Measurements from ENCODE around the gene DOK7.
"Not testable (repeated sequence)": the region's sequence is repeated elsewhere in the genome, so short reads cannot be mapped to it uniquely, and the experiment has no call there.

Gene DOK7

DNA sequence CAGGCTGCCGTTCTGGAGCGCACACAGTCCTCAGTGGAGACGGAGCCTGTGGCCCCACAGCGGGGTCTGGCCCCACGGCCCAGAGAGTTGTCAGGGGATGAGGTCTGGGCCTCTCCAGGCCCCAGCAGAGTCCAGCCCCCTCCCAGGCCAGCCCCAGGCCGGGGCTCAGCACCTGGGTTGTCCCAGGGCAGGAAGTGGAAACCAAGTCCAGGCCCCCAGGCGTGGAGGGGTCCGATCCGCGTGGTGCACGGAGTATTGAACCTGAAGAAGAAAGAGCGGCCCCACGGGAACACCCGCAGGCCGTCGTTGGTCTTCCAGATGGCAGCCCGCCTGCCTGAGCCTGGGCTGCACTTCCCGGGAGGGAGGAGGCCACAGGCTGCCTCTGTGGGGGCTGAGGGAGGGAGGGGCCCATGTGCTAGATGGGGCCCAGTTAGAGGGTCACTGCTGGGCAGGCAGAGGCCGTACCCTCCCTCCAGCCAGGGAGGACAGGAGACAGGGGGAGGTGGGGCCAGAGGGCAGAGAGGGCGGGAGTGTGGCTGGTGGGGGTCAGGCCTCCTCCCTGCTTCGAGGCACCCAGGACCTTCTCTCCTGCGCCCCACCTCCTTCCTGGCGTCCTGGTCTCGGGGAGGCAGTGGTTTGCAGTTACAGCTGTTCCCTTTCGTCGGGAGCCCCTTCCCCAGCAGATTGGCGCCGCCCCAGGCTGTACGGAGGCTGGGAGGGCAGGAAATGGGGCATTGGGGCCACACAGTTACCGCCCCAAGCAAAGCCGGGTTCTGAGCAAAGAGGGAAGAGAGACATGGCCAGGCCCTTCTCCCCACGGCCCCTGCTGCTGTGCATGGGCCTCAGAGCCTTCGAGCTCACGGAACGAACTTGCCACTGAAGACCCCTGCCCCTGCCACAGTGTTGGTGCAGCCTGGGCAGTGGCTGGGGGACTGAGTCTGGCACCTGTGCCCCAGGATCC, 13.3 kb upstream of the DOK7 start:
- Mint-ChIP-seq H3K4me1 (no peaks in the 10 kb centered on the region), H3K36me3 (ENCODE audit: insufficient read depth) (peaks cover 2% of the 10 kb centered on the region), H3K4me3 (no peak overlapping the region), H3K27me3 (no peaks in the 10 kb centered on the region), H3K27ac (ENCODE audit: low read depth) (no peak overlapping the region), H3K9me3 (peaks cover under 1% of the 10 kb centered on the region)
- no peak for ATAC-seq (replicated peaks; ENCODE audit: extremely low read depth, poor library complexity, severe bottlenecking)
- no peak for DNase-seq (ENCODE audit: low spot score in 2 of 2)

DNA sequence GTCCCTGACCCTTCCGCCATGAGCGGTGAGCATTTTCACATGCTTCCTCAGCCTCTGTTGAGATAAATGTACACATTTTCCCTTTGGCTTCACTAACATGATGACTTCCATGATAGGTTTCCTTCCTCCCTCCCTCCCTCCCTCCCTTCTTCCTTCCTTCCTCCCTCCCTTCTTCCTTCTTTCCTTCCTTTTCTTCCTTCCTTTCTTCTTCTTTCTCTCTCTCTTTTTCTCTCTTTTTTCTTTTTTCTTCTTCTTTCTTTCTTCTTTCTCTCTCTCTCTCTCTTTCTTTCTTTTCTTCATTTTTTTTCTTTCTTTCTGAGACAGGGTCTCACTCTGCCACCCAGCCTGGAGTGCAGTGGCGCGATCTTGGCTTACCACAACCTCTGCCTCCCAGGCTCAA, 12.5 kb upstream of the DOK7 start:
- Mint-ChIP-seq H3K9me3 (peaks cover 8% of the 10 kb centered on the region), H3K27ac (ENCODE audit: low read depth) (peak overlapping the region; percentile 15), H3K4me3 (no peak overlapping the region), H3K27me3 (no peaks in the 10 kb centered on the region), H3K36me3 (ENCODE audit: insufficient read depth) (peaks cover 2% of the 10 kb centered on the region), H3K4me1 (no peaks in the 10 kb centered on the region)
- ATAC-seq (replicated peaks; ENCODE audit: extremely low read depth, poor library complexity, severe bottlenecking): no peak
- DNase-seq (ENCODE audit: low spot score in 2 of 2): no peak

DNA sequence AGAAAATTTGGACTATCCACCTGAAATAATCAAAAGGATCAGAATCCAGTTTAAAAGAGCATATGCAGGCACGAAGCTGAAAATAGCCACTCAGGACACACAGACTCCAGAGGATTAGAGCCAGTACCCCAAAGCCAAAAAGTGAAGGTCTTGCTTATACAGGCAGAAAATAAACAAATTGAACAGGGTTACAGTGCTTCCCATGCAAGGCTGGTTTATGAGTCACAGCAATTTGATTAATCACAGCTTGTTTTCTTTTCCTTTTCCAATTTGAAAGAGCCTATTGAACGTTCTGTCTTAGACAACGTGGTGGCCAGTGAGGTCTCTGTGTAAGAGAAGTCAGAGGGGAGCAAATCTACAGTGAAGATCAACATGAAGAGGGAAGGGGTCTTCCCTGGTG, 11.2 kb upstream of the DOK7 start:
- no peaks in the 10 kb centered on the region for H3K4me1 Mint-ChIP-seq
- H3K27me3 Mint-ChIP-seq: no peaks in the 10 kb centered on the region
- H3K4me3 Mint-ChIP-seq: no peak overlapping the region
- H3K27ac Mint-ChIP-seq (ENCODE audit: low read depth): no peak overlapping the region
- DNase-seq (ENCODE audit: low spot score in 2 of 2) (no peak), ATAC-seq (replicated peaks; ENCODE audit: extremely low read depth, poor library complexity, severe bottlenecking) (no peak)
- peaks cover 9% of the 10 kb centered on the region for H3K9me3 Mint-ChIP-seq
- H3K36me3 Mint-ChIP-seq (ENCODE audit: insufficient read depth): peaks cover 2% of the 10 kb centered on the region

DNA sequence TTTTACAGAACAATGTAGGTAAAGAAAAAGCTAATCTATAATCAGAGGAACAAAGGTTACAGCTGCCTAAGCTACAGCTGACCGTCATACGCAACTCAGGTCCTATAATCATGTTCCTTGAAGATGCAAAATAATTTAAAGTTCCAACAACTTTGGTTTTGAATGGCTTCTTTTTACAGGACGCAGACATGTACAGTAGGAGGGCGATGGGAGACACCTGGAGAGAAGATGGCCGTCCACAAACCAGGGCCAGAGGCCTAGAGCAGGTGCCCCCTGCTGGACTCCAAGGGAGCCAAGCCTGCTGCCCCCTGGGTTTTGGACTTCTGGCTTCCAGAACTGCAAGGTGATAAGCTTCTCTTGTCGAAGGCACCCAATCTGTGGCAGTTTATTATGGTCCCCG, 10.7 kb upstream of the DOK7 start:
- ATAC-seq (replicated peaks; ENCODE audit: extremely low read depth, poor library complexity, severe bottlenecking) (no peak), DNase-seq (ENCODE audit: low spot score in 2 of 2) (no peak)
- Mint-ChIP-seq H3K36me3 (ENCODE audit: insufficient read depth) (peaks cover 2% of the 10 kb centered on the region), H3K4me3 (no peak overlapping the region), H3K4me1 (no peaks in the 10 kb centered on the region), H3K27ac (ENCODE audit: low read depth) (no peak overlapping the region), H3K9me3 (peaks cover 9% of the 10 kb centered on the region), H3K27me3 (no peaks in the 10 kb centered on the region)

DNA sequence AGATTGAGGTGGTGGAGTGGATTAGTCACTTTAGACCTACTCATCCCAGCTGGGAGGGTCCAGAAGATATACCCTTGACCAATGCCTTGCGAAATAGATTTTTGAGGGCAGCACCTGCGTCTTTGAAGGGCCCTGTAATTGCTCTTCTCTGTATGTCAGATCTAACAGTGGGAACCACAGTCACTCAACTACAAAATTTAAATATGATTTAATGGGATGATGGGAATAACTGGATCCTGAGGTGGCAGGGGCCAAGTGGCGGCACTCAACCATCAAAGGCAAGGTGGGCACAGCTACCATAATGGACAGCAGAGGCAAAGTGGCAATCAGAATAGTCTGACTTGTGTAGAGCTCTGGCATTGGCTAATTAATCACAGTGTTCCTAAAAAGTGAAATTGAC, 7.5 kb upstream of the DOK7 start:
- H3K27ac Mint-ChIP-seq (ENCODE audit: low read depth); H3K4me1 Mint-ChIP-seq; H3K4me3 Mint-ChIP-seq; ATAC-seq (replicated peaks; ENCODE audit: extremely low read depth, poor library complexity, severe bottlenecking); H3K36me3 Mint-ChIP-seq (ENCODE audit: insufficient read depth); DNase-seq (ENCODE audit: low spot score in 2 of 2); H3K9me3 Mint-ChIP-seq: not testable (repeated sequence)
- H3K27me3 Mint-ChIP-seq: peaks cover 26% of the 10 kb centered on the region

DNA sequence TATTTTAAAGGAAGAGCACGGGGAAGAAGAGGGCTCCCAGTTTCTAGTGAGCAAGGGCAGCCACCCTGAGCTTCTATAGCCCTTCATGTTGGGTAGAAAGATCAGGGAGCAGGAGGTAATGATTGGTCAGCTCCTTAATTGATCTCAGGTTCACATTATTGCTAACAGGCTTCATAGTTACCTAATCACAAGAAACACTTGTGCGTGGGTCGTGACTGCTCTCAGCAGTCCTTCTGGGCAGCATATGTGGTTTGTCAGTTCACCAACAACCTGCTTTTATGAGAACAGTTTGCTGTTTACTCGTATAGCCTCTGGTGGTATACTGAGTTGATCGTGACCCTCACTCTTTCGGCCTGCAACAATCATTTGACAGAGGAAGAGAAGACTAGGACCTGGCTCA, 4.7 kb upstream of the DOK7 start:
- peaks cover 5% of the 10 kb centered on the region for H3K4me1 Mint-ChIP-seq
- peaks cover 42% of the 10 kb centered on the region for H3K27me3 Mint-ChIP-seq
- no peak for ATAC-seq (replicated peaks; ENCODE audit: extremely low read depth, poor library complexity, severe bottlenecking)
- no peak overlapping the region for H3K27ac Mint-ChIP-seq (ENCODE audit: low read depth)
- peaks cover 9% of the 10 kb centered on the region for H3K9me3 Mint-ChIP-seq
- DNase-seq (ENCODE audit: low spot score in 2 of 2): no peak
- H3K4me3 Mint-ChIP-seq: no peak overlapping the region
- H3K36me3 Mint-ChIP-seq (ENCODE audit: insufficient read depth): no peaks in the 10 kb centered on the region

DNA sequence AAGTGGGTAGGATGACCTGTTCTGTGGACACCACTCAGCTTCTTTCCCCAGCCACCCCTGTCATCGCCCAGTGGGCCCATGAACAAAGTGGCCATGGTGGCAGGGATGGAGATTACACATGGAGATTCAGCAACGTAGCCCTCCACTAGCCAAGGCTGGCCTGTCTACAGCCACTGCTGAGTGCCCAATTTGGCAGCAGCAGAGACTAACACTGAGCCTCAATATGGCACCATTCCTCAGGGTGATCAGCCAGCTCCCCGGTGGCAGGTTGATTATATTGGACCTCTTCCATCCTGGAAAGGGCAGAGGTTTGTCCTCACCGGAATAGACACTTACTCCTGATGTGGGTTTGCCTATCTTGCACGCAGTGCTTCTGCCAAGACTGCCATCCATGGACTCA, 4.0 kb upstream of the DOK7 start:
- not testable (repeated sequence) for DNase-seq (ENCODE audit: low spot score in 2 of 2); ATAC-seq (replicated peaks; ENCODE audit: extremely low read depth, poor library complexity, severe bottlenecking); H3K27ac Mint-ChIP-seq (ENCODE audit: low read depth); H3K9me3 Mint-ChIP-seq; H3K4me1 Mint-ChIP-seq; H3K4me3 Mint-ChIP-seq; H3K36me3 Mint-ChIP-seq (ENCODE audit: insufficient read depth)
- peaks cover 42% of the 10 kb centered on the region for H3K27me3 Mint-ChIP-seq

DNA sequence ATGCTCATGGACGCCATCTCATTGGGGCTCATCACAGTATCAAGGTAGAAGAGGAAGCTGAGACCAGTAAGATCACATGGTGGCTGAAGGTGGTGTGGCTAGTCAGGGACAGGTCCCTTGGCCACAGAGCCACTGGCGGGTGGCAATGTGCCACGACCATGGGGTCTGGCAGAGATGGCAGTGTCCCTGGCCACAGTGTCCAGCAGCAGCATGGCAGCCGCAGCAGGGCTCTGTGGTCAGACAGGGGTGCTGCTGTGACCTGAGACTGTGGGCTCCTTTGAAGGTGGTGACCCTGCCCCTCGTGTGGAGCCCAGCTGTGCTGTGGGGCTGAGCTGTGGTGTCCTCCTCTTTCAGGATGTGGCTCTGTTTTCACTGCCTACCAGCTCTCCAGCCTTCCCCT, 2.2 kb upstream of the DOK7 start:
- H3K27ac Mint-ChIP-seq (ENCODE audit: low read depth): no peak overlapping the region
- no peak for ATAC-seq (replicated peaks; ENCODE audit: extremely low read depth, poor library complexity, severe bottlenecking)

DNA sequence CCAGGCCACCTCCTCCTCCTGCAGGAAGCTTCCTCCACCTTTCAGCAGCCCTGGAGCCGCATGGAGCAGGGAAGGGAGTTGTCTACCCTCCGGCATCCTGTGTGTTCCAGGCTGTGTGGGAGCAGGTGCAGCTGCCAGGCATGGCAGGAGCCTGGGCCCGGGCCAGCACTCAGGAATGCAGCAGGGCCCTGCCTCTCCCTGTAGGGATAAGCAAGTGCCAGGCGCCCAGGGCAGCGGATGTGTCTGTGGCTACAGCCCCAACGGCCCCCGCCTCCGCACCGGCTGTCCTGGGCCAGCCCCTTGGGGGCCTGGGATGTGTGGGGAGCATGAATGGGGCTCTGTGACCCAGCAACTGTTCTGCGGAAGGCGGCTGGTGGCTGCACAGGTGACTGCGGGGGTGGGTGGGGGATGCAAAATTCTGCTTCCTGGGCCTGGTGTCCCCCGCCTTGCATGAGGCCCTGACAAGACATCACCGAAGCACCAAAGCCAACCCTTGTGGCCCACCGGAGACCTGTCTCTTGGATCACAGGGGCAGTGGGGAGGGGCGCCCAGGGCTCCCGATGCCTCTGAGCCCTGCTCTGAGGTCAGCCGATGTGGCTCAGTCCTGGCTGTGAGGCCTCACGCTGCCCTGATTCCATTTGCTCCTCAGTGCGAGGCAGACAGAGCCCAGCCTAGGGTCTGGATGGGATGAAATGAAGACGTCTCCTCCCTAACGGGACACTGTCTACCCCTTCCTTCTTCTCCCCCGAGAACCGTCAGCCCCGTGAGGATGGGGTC, 1.4 kb upstream of the DOK7 start:
- ATAC-seq (replicated peaks; ENCODE audit: extremely low read depth, poor library complexity, severe bottlenecking) (no peak), DNase-seq (ENCODE audit: low spot score in 2 of 2) (no peak)
- Mint-ChIP-seq H3K27ac (ENCODE audit: low read depth) (no peak overlapping the region), H3K27me3 (peaks cover 57% of the 10 kb centered on the region), H3K36me3 (ENCODE audit: insufficient read depth) (no peaks in the 10 kb centered on the region), H3K4me3 (peak overlapping the region; percentile 50), H3K4me1 (peaks cover 5% of the 10 kb centered on the region), H3K9me3 (no peaks in the 10 kb centered on the region)

More for the DNA sequence above, 2.2 kb upstream of the DOK7 start:
- Mint-ChIP-seq H3K4me3 (no peak overlapping the region), H3K27me3 (peaks cover 57% of the 10 kb centered on the region), H3K36me3 (ENCODE audit: insufficient read depth) (no peaks in the 10 kb centered on the region), H3K4me1 (peaks cover 5% of the 10 kb centered on the region), H3K9me3 (no peaks in the 10 kb centered on the region)
- no peak for DNase-seq (ENCODE audit: low spot score in 2 of 2)

DNA sequence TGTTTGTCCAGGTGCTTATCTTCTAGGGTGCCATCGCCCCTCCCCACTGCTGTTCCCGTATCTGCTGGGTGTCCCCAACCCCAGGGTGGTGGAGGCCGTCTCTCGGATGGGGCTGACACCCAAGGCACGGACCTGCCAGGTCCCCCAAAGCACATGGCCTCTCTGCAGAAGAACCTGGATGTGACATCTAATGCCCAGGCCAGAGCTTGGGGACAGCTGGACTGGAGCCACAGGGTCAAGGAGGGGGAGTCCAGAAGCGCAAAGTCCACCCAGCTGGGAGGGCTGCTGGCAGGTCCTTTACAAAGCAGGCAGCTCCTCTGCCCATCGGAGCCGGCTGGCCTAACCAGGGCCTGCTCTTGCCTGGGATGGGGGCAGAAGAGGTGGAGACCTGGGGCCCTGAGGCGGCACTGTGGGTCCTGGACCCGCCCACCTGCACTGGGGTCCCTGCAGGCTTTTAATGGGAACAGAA, 751 bp upstream of the DOK7 start:
- Mint-ChIP-seq H3K27ac (ENCODE audit: low read depth) (no peak overlapping the region), H3K9me3 (no peaks in the 10 kb centered on the region), H3K27me3 (peaks cover 57% of the 10 kb centered on the region), H3K4me3 (peak overlapping the region; percentile 50), H3K36me3 (ENCODE audit: insufficient read depth) (no peaks in the 10 kb centered on the region), H3K4me1 (peaks cover 5% of the 10 kb centered on the region)
- ATAC-seq (replicated peaks; ENCODE audit: extremely low read depth, poor library complexity, severe bottlenecking): no peak
- DNase-seq (ENCODE audit: low spot score in 2 of 2): no peak

DNA sequence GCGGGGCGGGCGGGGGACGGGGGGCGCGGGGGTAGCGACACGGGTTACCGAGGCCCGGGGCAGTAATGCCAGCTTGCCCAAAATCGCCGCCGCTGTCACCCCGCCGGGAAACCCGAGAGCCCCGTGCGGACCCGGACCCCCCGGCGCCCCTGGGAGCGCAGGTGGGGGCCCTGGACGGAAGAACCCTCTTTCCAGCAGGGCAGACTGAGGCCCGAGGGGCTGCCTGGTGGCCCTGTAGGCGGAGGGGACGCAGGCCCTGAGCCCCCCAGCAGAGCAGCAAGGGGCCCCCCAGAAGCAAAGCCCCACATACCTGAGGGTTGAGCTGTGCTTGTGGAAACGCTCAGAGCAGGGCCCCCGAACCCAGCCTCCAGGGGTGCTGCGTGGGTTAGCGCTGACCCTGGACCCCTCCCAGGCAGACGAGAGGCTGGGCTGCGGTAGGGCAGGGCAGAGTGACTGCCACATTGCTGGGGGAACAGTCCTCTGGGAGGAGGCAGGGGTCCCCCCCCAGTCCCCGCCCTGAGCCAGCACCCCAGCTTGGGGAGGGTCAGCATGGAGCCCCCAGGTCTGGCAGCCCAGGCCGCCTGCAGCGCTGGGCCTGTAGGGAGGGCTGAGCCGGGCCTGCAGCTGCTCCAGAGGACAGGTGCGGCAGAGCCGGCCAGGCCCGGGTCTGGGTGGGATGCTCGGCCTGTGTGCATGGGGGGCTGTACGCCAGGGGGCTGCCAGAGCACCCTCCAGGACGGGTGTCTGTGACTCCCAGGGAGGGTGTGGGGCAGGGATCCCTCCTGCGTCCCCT, 646 bp downstream of the DOK7 start:
- peaks cover 5% of the 10 kb centered on the region for H3K4me1 Mint-ChIP-seq

DNA sequence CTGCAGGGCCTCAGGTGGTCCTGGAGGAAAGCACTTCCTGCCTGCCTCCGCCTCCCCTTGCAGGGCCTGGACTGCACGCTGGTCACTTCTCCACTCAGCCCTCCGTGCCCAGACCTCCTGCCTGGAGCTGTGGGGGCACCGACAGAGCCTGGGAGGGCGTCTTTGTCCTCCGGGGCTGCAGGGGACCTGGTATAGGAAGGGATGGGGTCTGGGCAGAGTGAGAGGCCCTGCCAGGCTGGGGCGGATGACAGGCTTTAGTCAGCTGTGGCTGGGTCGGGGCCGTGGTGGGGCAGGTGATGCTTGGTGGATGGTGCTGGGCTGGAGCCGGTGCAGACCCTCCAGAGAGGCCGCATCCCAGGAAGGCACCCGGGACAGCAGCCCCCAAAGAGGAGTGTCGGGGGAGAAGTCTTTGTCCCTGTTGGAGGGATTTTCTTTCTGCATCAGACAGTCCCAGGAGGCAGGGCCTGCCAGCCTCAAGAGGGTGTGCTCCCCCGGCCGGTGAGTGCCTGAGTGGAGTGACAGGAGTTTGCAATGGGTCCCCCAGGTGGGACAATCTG, 1.3 kb downstream of the DOK7 start:
- no peaks in the 10 kb centered on the region for H3K9me3 Mint-ChIP-seq
- H3K4me3 Mint-ChIP-seq: peak overlapping the region; percentile 27
- peaks cover 43% of the 10 kb centered on the region for H3K27me3 Mint-ChIP-seq
- H3K27ac Mint-ChIP-seq (ENCODE audit: low read depth): no peak overlapping the region
- no peaks in the 10 kb centered on the region for H3K36me3 Mint-ChIP-seq (ENCODE audit: insufficient read depth)
- H3K4me1 Mint-ChIP-seq: peaks cover 5% of the 10 kb centered on the region
- ATAC-seq (replicated peaks; ENCODE audit: extremely low read depth, poor library complexity, severe bottlenecking) (no peak), DNase-seq (ENCODE audit: low spot score in 2 of 2) (no peak)

More for the DNA sequence above, 646 bp downstream of the DOK7 start:
- Mint-ChIP-seq H3K4me3 (no peak overlapping the region), H3K9me3 (no peaks in the 10 kb centered on the region), H3K27me3 (peaks cover 50% of the 10 kb centered on the region), H3K36me3 (ENCODE audit: insufficient read depth) (no peaks in the 10 kb centered on the region), H3K27ac (ENCODE audit: low read depth) (no peak overlapping the region)
- DNase-seq (ENCODE audit: low spot score in 2 of 2) (no peak), ATAC-seq (replicated peaks; ENCODE audit: extremely low read depth, poor library complexity, severe bottlenecking) (no peak)

All from central memory CD8-positive, alpha-beta T cell (primary cell).